ENCODE measurements around the gene GOLGA8B. TPM values are rescaled to one million over a fixed set of nuclear protein-coding genes. Genes with fewer than 3 reads are reported as not detected.

GOLGA8B gene
- total RNA-seq, 1 experiment from 2014 or later = 67.3 TPM

GRCh38 chr15:34625007-34625406, 41.6 kb upstream of the GOLGA8B start:
- no peak for DNase-seq
- Histone ChIP-seq H3K36me3 (ENCODE audit: low read depth) (no peaks in the 10 kb centered on the region), H3K9me2 (ENCODE audit: insufficient read depth) (no peaks in the 10 kb centered on the region), H3K4me3 (no peak overlapping the region), H3K27ac (no peak overlapping the region), H4K20me1 (ENCODE audit: insufficient read depth) (no peaks in the 10 kb centered on the region), H3K9me3 (ENCODE audit: insufficient read depth, low read depth) (no peaks in the 10 kb centered on the region), H3K79me2 (ENCODE audit: low read depth) (no peaks in the 10 kb centered on the region), H3K27me3 (ENCODE audit: insufficient read depth, low read depth) (no peaks in the 10 kb centered on the region), H2AFZ (no peak overlapping the region), H3K4me1 (replicated peaks; ENCODE audit: insufficient read depth) (no peaks in the 10 kb centered on the region), H3K4me2 (no peak overlapping the region), H3F3A (ENCODE audit: insufficient read depth, low read depth) (no peaks in the 10 kb centered on the region)
- CTCF ChIA-PET = no interaction called here
- POLR2A ChIA-PET (ENCODE audit: unreplicated experiment) = no interaction called here
- TF ChIP-seq CTCF (conservative IDR thresholded peaks at IDR 0.05) = no peak
- intact Hi-C loops (cut with micrococcal nuclease; ENCODE audit: unreplicated experiment) = no loop called here
- no TSS peak for BruUV-seq (replicated peaks)

- no TSS peak for BruUV-seq (replicated peaks)
- Histone ChIP-seq H2AFZ (no peak overlapping the region), H3K4me3 (no peak overlapping the region), H4K20me1 (ENCODE audit: insufficient read depth) (no peaks in the 10 kb centered on the region), H3F3A (ENCODE audit: insufficient read depth, low read depth) (no peaks in the 10 kb centered on the region), H3K36me3 (ENCODE audit: low read depth) (no peaks in the 10 kb centered on the region), H3K79me2 (ENCODE audit: low read depth) (no peaks in the 10 kb centered on the region), H3K27me3 (ENCODE audit: insufficient read depth, low read depth) (no peaks in the 10 kb centered on the region), H3K4me1 (replicated peaks; ENCODE audit: insufficient read depth) (no peaks in the 10 kb centered on the region), H3K27ac (no peak overlapping the region), H3K4me2 (no peak overlapping the region), H3K9me2 (ENCODE audit: insufficient read depth) (no peaks in the 10 kb centered on the region), H3K9me3 (ENCODE audit: insufficient read depth, low read depth) (no peaks in the 10 kb centered on the region)
- ChIA-PET CTCF (interaction anchor here (0.7 kb wide), 1 partner anchor 1646 kb away, joined by 3 read pairs; no protein-coding TSS in a partner anchor), POLR2A (ENCODE audit: unreplicated experiment) (no interaction called here)
- peak; percentile 34; the same call in 1 of the 2 replicates for TF ChIP-seq CTCF (conservative IDR thresholded peaks at IDR 0.05)
- TF ChIP-seq EZH2 (IDR thresholded peaks at IDR 0.05; ENCODE audit: low read depth) = no peak
- intact Hi-C loops (cut with micrococcal nuclease; ENCODE audit: unreplicated experiment) = loop anchor here (2.0 kb wide), 1 partner anchor 299 kb away; no protein-coding TSS in a partner anchor
- no peak for DNase-seq
These were observed 38.2 kb upstream of the GOLGA8B start for GRCh38 chr15:34621675-34622074.

- ChIA-PET CTCF (no interaction called here), POLR2A (ENCODE audit: unreplicated experiment) (interaction anchor here (0.5 kb wide), 1 partner anchor 459 kb away, joined by 4 read pairs; no protein-coding TSS in a partner anchor)
- no peaks in the 10 kb centered on the region for H3F3A ChIP-seq (ENCODE audit: insufficient read depth, low read depth)
- BruUV-seq (replicated peaks) = no TSS peak
- no peak overlapping the region for H3K4me3 ChIP-seq
- no peak overlapping the region for H3K4me2 ChIP-seq
- DNase-seq = no peak
- no peaks in the 10 kb centered on the region for H3K27me3 ChIP-seq (ENCODE audit: insufficient read depth, low read depth)
- no peaks in the 10 kb centered on the region for H3K4me1 ChIP-seq (replicated peaks; ENCODE audit: insufficient read depth)
- H3K9me3 ChIP-seq (ENCODE audit: insufficient read depth, low read depth) = no peaks in the 10 kb centered on the region
- TF ChIP-seq CTCF (conservative IDR thresholded peaks at IDR 0.05) = no peak
- TF ChIP-seq EZH2 (IDR thresholded peaks at IDR 0.05; ENCODE audit: low read depth) = no peak
- no peaks in the 10 kb centered on the region for H3K36me3 ChIP-seq (ENCODE audit: low read depth)
- H3K9me2 ChIP-seq (ENCODE audit: insufficient read depth) = no peaks in the 10 kb centered on the region
- H3K27ac ChIP-seq = no peak overlapping the region
- H2AFZ ChIP-seq = no peak overlapping the region
- H3K79me2 ChIP-seq (ENCODE audit: low read depth) = no peaks in the 10 kb centered on the region
- intact Hi-C loops (cut with micrococcal nuclease; ENCODE audit: unreplicated experiment) = loop anchor here (2.0 kb wide), 1 partner anchor 300 kb away; no protein-coding TSS in a partner anchor
- no peaks in the 10 kb centered on the region for H4K20me1 ChIP-seq (ENCODE audit: insufficient read depth)
These were observed 37.4 kb upstream of the GOLGA8B start for GRCh38 chr15:34620814-34621213.

All from PC-9 (cell line).